Ishikawa (cell line): ENCODE measurements around the gene LFNG.

Source experiments
- CEBPB ChIP-seq: IDR thresholded peaks from 2 replicates; pipeline ENCODE4 v1.6.1; 2012
- CREB1 ChIP-seq: IDR thresholded peaks from 2 replicates; pipeline ENCODE4 v1.6.1; 2012; ENCODE audit warnings: low read depth
- EGR1 ChIP-seq: IDR thresholded peaks from 2 replicates; pipeline ENCODE4 v1.6.1; 2012
- EP300 ChIP-seq: IDR thresholded peaks from 2 replicates; pipeline ENCODE4 v1.6.1; 2012; ENCODE audit warnings: borderline replicate concordance
- FOXM1 ChIP-seq: IDR thresholded peaks from 2 replicates; pipeline ENCODE4 v1.6.1; 2012; ENCODE audit warnings: low read depth, borderline replicate concordance
- NFIC ChIP-seq: IDR thresholded peaks from 2 replicates; pipeline ENCODE4 v1.6.1; 2012
- RAD21 ChIP-seq: IDR thresholded peaks from 2 replicates; pipeline ENCODE4 v1.6.1; 2012; ENCODE audit warnings: low read depth
- TAF1 ChIP-seq: IDR thresholded peaks from 2 replicates; pipeline ENCODE4 v1.6.1; 2012; ENCODE audit warnings: low read depth, mild to moderate bottlenecking
- TCF12 ChIP-seq: IDR thresholded peaks from 2 replicates; pipeline ENCODE4 v1.6.1; 2012; ENCODE audit warnings: low read depth
- TEAD4 ChIP-seq: IDR thresholded peaks from 2 replicates; pipeline ENCODE4 v1.6.1; 2012
- USF1 ChIP-seq: IDR thresholded peaks from 2 replicates; pipeline ENCODE4 v1.6.1; 2012
- YY1 ChIP-seq: IDR thresholded peaks from 2 replicates; pipeline ENCODE4 v1.6.1; 2012; ENCODE audit warnings: low read depth
- ZBTB7A ChIP-seq: IDR thresholded peaks from 2 replicates; pipeline ENCODE4 v1.6.1; 2012; ENCODE audit warnings: low read depth
- TF ChIP-seq, protein P1 (sequence below): IDR thresholded peaks from 2 replicates; pipeline ENCODE4 v1.6.1; 2012; ENCODE audit warnings: low read depth, mild to moderate bottlenecking
- TF ChIP-seq, protein P2 (sequence below): IDR thresholded peaks from 2 replicates; pipeline ENCODE4 v1.6.1; 2012

The LFNG gene

GRCh38 chr7:2496375-2496774, 23.2 kb upstream of the LFNG start:
- no peak for TF ChIP-seq TEAD4
- TF ChIP-seq TCF12 = no peak
- no peak for TF ChIP-seq RAD21
- no peak for TF ChIP-seq CEBPB
- TF ChIP-seq TAF1 = no peak
- TF ChIP-seq YY1 = no peak
- TF ChIP-seq, protein P1, sequence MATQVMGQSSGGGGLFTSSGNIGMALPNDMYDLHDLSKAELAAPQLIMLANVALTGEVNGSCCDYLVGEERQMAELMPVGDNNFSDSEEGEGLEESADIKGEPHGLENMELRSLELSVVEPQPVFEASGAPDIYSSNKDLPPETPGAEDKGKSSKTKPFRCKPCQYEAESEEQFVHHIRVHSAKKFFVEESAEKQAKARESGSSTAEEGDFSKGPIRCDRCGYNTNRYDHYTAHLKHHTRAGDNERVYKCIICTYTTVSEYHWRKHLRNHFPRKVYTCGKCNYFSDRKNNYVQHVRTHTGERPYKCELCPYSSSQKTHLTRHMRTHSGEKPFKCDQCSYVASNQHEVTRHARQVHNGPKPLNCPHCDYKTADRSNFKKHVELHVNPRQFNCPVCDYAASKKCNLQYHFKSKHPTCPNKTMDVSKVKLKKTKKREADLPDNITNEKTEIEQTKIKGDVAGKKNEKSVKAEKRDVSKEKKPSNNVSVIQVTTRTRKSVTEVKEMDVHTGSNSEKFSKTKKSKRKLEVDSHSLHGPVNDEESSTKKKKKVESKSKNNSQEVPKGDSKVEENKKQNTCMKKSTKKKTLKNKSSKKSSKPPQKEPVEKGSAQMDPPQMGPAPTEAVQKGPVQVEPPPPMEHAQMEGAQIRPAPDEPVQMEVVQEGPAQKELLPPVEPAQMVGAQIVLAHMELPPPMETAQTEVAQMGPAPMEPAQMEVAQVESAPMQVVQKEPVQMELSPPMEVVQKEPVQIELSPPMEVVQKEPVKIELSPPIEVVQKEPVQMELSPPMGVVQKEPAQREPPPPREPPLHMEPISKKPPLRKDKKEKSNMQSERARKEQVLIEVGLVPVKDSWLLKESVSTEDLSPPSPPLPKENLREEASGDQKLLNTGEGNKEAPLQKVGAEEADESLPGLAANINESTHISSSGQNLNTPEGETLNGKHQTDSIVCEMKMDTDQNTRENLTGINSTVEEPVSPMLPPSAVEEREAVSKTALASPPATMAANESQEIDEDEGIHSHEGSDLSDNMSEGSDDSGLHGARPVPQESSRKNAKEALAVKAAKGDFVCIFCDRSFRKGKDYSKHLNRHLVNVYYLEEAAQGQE = no peak
- no peak for TF ChIP-seq FOXM1
- TF ChIP-seq EP300 = no peak
- no peak for TF ChIP-seq ZBTB7A
- no peak for TF ChIP-seq CREB1
- TF ChIP-seq NFIC = no peak
- TF ChIP-seq, protein P2, sequence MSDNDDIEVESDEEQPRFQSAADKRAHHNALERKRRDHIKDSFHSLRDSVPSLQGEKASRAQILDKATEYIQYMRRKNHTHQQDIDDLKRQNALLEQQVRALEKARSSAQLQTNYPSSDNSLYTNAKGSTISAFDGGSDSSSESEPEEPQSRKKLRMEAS = no peak
- TF ChIP-seq EGR1 = no peak
- no peak for TF ChIP-seq USF1

DNA sequence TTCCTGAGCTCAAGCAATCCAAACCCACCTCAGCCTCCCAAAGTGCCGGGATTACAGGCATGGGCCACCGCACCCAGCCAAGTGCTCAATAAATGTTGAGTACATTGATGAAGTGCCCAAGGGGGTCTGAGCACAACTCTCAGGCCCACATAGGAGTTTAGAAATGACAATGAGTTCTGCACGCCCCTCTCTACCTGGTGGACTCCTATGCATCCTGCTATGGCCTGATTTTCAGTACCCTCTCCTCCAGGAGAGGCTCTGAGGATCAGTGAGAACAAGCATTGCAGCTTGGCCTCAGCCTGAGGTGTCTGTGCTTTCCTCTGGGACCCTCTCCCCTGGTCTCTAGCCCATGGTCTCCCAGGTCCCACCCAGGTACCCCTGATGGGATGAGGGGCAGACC, 22.5 kb upstream of the LFNG start:
- TF ChIP-seq YY1 = no peak

DNA sequence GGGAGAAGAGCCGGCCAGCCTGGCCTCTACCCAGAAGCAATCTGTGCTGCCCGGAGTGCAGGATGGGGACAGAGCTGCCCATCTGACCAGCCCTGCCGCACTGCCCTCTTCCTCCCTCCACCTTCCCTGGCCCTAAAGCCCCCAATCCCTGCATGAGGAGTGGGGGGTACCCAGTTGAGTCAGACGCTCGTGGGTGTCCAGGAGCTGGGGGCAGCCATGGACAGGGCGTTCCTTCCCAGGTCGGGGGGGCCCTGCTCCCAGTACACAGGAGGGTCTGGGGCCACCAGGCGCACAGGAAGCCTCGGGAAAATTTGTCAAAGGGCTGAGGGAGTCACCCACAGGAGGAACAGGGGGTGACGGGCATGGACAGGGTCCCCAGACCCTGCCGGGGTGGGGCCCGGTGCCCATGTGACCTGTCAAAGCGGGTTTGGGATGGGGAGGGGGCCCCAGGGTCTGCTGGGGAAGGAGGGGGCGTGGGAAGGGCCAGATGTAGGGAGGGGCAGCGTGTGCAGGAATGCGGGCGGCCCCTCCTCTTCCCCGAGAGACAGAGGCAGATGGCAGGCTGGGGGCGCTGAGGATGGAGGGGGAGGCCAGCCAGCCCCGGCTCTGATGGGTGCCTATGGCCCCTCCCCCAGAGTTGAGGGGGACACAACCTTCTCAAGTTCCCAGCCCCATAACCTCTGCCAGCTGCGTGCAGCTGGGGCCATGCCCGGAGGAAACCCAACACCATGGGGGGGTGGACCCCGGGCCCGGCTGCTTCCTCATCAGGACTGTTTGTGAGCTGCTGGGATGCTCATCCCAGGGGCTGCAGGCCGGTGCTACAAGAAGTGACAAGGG, 21.9 kb upstream of the LFNG start:
- no peak for TF ChIP-seq NFIC
- TF ChIP-seq USF1 = no peak

DNA sequence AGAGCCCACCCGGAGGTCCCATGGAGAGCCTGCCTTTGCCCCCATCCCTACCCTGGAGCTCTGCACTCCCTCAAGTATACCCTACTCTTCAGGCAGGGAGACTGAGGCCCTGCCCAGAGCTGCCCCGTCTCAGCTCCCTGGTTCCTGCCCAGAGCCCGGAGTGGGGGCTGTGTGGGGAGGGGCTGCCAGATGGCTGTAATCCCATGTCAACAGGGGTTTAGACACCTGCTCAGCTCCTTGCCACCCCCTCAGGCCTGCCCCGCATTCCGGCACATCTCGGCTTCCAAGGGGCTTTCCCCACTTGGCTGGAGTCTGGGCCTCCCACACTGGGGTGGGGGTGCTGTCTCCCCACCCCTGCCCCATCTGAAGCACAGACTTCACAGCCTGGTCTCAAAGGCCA, 20.9 kb upstream of the LFNG start:
- TF ChIP-seq CREB1 = no peak
- TF ChIP-seq TAF1 = no peak
- TF ChIP-seq EP300 = no peak
- no peak for TF ChIP-seq NFIC
- no peak for TF ChIP-seq YY1
- TF ChIP-seq, protein P1 = no peak
- no peak for TF ChIP-seq TCF12
- TF ChIP-seq CEBPB = no peak
- no peak for TF ChIP-seq EGR1
- no peak for TF ChIP-seq RAD21
- TF ChIP-seq FOXM1 = no peak
- TF ChIP-seq ZBTB7A = no peak
- TF ChIP-seq, protein P2 = no peak
- no peak for TF ChIP-seq USF1
- no peak for TF ChIP-seq TEAD4

- TF ChIP-seq, protein P1 = no peak
- TF ChIP-seq TCF12 (no peak), EP300 (no peak), TEAD4 (no peak), EGR1 (no peak), ZBTB7A (no peak), TAF1 (no peak), FOXM1 (no peak), RAD21 (no peak), CEBPB (no peak), CREB1 (no peak), YY1 (no peak), NFIC (no peak), USF1 (no peak)
- TF ChIP-seq, protein P2 = no peak
Observed at GRCh38 chr7:2499181-2499580, 20.4 kb upstream of the LFNG start.
